WERI-Rb-1 (cell line): Measurements from ENCODE around the gene MDGA2.

Source experiments
- DNase-seq: peaks from one replicate; pipeline ENCODE4 v3.0.0-alpha.2; 2020
- H3K27ac ChIP-seq: fragments of 250-450 bp; sonication (Bioruptor Pico); 2 replicates; pipeline ENCODE4 v1.5.1; 2020; ENCODE audit warnings: mild to moderate bottlenecking, moderate library complexity
- H3K27me3 ChIP-seq: fragments of 250-450 bp; sonication (Bioruptor Pico); 2 replicates; pipeline ENCODE4 v1.5.1; 2021; ENCODE audit warnings: mild to moderate bottlenecking, low read depth, moderate library complexity; ENCODE audit not compliant: insufficient read depth, severe bottlenecking
- H3K36me3 ChIP-seq: fragments of 250-450 bp; sonication (Bioruptor Pico); 2 replicates; pipeline ENCODE4 v1.5.1; 2020; ENCODE audit warnings: mild to moderate bottlenecking, moderate library complexity
- H3K4me3 ChIP-seq: 2 replicates; pipeline ENCODE4 v1.5.1; 2011; ENCODE audit warnings: low read depth, mild to moderate bottlenecking, control low read depth, low read length
- H3K9me3 ChIP-seq: fragments of 250-450 bp; sonication (Bioruptor Pico); 2 replicates; pipeline ENCODE4 v1.5.1; 2021; ENCODE audit warnings: mild to moderate bottlenecking, moderate library complexity; ENCODE audit not compliant: severe bottlenecking
- CTCF ChIP-seq: IDR thresholded peaks from 2 replicates; pipeline ENCODE4 v1.5.1; 2011; ENCODE audit warnings: low read depth, mild to moderate bottlenecking, control low read depth, inconsistent platforms, low read length

Gene MDGA2

GRCh38 chr14:47674543-47675465, 601 bp downstream of the MDGA2 start:
- Histone ChIP-seq H3K27me3 (no peaks in the 10 kb centered on the region), H3K36me3 (no peaks in the 10 kb centered on the region), H3K9me3 (no peaks in the 10 kb centered on the region), H3K4me3 (peak overlapping the region; percentile 58), H3K27ac (no peak overlapping the region; the same call in 1 of the 2 replicates)
- TF ChIP-seq CTCF = no peak
- DNase-seq = peak; percentile 39

GRCh38 chr14:47674148-47674542, 1.3 kb downstream of the MDGA2 start:
- DNase-seq = peak; percentile 52
- Histone ChIP-seq H3K36me3 (no peaks in the 10 kb centered on the region), H3K4me3 (peak overlapping the region; percentile 58), H3K9me3 (no peaks in the 10 kb centered on the region), H3K27ac (no peak overlapping the region), H3K27me3 (no peaks in the 10 kb centered on the region)
- no peak for TF ChIP-seq CTCF

GRCh38 chr14:47665337-47666134, 9.9 kb downstream of the MDGA2 start:
- H3K36me3 ChIP-seq = no peaks in the 10 kb centered on the region
- H3K27me3 ChIP-seq = no peaks in the 10 kb centered on the region
- no peaks in the 10 kb centered on the region for H3K9me3 ChIP-seq
- H3K4me3 ChIP-seq = no peak overlapping the region
- no peak overlapping the region for H3K27ac ChIP-seq
- DNase-seq = no peak
- TF ChIP-seq CTCF = no peak

GRCh38 chr14:47662466-47662865, 12.9 kb downstream of the MDGA2 start:
- Histone ChIP-seq H3K27ac (no peak overlapping the region), H3K36me3 (no peaks in the 10 kb centered on the region), H3K9me3 (no peaks in the 10 kb centered on the region), H3K27me3 (no peaks in the 10 kb centered on the region), H3K4me3 (no peak overlapping the region)
- DNase-seq = no peak
- no peak for TF ChIP-seq CTCF

- H3K9me3 ChIP-seq = no peaks in the 10 kb centered on the region
- no peak overlapping the region for H3K27ac ChIP-seq
- no peaks in the 10 kb centered on the region for H3K27me3 ChIP-seq
- DNase-seq = no peak
- no peak for TF ChIP-seq CTCF
- no peaks in the 10 kb centered on the region for H3K36me3 ChIP-seq
- no peak overlapping the region for H3K4me3 ChIP-seq
Observed at GRCh38 chr14:47660158-47660557, 15.2 kb downstream of the MDGA2 start.
